Trophoblast cell (in vitro differentiated cells and primary cell): Measurements from ENCODE around the gene FOLR1.

Source experiments
- DNase-seq, 2 donors: peaks; one replicate each; pipeline ENCODE4 v3.0.0-alpha.2; 2016
- H2AFZ ChIP-seq: 2 replicates; pipeline ENCODE4 v1.6.1; 2013; ENCODE audit warnings: low read length, moderate library complexity, mild to moderate bottlenecking; ENCODE audit not compliant: insufficient read depth, poor library complexity
- H2AK5ac ChIP-seq: 2 replicates; pipeline ENCODE4 v1.6.1; 2013; ENCODE audit warnings: mild to moderate bottlenecking, low read length
- H2BK120ac ChIP-seq: 2 replicates; pipeline ENCODE4 v1.6.1; 2013; ENCODE audit warnings: low read length, mild to moderate bottlenecking, moderate library complexity; ENCODE audit not compliant: insufficient read depth, poor library complexity
- H2BK12ac ChIP-seq: 2 replicates; pipeline ENCODE4 v1.6.1; 2013; ENCODE audit warnings: mild to moderate bottlenecking, low read length, moderate library complexity
- H2BK5ac ChIP-seq: 2 replicates; pipeline ENCODE4 v1.6.1; 2013; ENCODE audit warnings: low read length, low read depth, moderate library complexity, mild to moderate bottlenecking; ENCODE audit not compliant: poor library complexity
- H3K14ac ChIP-seq: 2 replicates; pipeline ENCODE4 v1.6.1; 2013; ENCODE audit warnings: mild to moderate bottlenecking, low read length
- H3K18ac ChIP-seq: 2 replicates; pipeline ENCODE4 v1.6.1; 2013; ENCODE audit warnings: mild to moderate bottlenecking, low read length
- H3K23ac ChIP-seq: 2 replicates; pipeline ENCODE4 v1.6.1; 2013; ENCODE audit warnings: low read length
- H3K27ac ChIP-seq: 2 replicates; pipeline ENCODE4 v1.5.1; 2013; ENCODE audit warnings: low read depth, mild to moderate bottlenecking, inconsistent platforms, low read length, moderate library complexity
- H3K27me3 ChIP-seq: 2 replicates; pipeline ENCODE4 v1.6.1; 2013; ENCODE audit warnings: inconsistent platforms, mild to moderate bottlenecking, low read length, moderate library complexity; ENCODE audit not compliant: insufficient read depth
- H3K36me3 ChIP-seq, 2 experiments: 1 replicate in 1 of 2; 2 replicates in 1 of 2; pipeline ENCODE4 v1.6.1; 2013; ENCODE audit warnings: low read length in 2 of 2, mild to moderate bottlenecking in 2 of 2, moderate library complexity in 1 of 2; ENCODE audit not compliant: insufficient read depth in 2 of 2, control insufficient read depth in 1 of 2
- H3K4ac ChIP-seq: 2 replicates; pipeline ENCODE4 v1.6.1; 2013; ENCODE audit warnings: low read depth, mild to moderate bottlenecking, low read length, moderate library complexity
- H3K4me1 ChIP-seq, 2 experiments: 1 replicate in 1 of 2; 2 replicates in 1 of 2; pipeline ENCODE4 v1.6.1; 2013; ENCODE audit warnings: low read length in 2 of 2, mild to moderate bottlenecking in 2 of 2, moderate library complexity in 1 of 2; ENCODE audit not compliant: insufficient read depth in 2 of 2, control insufficient read depth in 1 of 2
- H3K4me2 ChIP-seq: 2 replicates; pipeline ENCODE4 v1.6.1; 2013; ENCODE audit warnings: inconsistent platforms, mild to moderate bottlenecking, low read length, moderate library complexity
- H3K4me3 ChIP-seq: 2 replicates; pipeline ENCODE4 v1.5.1; 2013; ENCODE audit warnings: mild to moderate bottlenecking, low read depth, low read length, inconsistent platforms
- H3K79me1 ChIP-seq: one replicate; pipeline ENCODE4 v1.6.1; 2013; ENCODE audit warnings: low read length
- H3K79me2 ChIP-seq: 2 replicates; pipeline ENCODE4 v1.6.1; 2013; ENCODE audit warnings: low read length, mild to moderate bottlenecking; ENCODE audit not compliant: control insufficient read depth, insufficient read depth, poor library complexity
- H3K9ac ChIP-seq: 2 replicates; pipeline ENCODE4 v1.6.1; 2013; ENCODE audit warnings: mild to moderate bottlenecking, low read length
- H3K9me3 ChIP-seq: 2 replicates; pipeline ENCODE4 v1.6.1; 2013; ENCODE audit warnings: low read depth, mild to moderate bottlenecking, control low read depth, inconsistent platforms, low read length; ENCODE audit not compliant: insufficient read depth
- H4K12ac ChIP-seq: 2 replicates; pipeline ENCODE4 v1.6.1; 2013; ENCODE audit warnings: low read depth, mild to moderate bottlenecking, low read length, moderate library complexity
- H4K8ac ChIP-seq: 2 replicates; pipeline ENCODE4 v1.6.1; 2013; ENCODE audit warnings: low read depth, mild to moderate bottlenecking, low read length, moderate library complexity
- H4K91ac ChIP-seq: one replicate; pipeline ENCODE4 v1.6.1; 2013; ENCODE audit warnings: low read depth, mild to moderate bottlenecking, low read length, moderate library complexity
- WGBS: extraction: QIAGEN DNeasy Blood & Tissue Kit; methylation state at CpG from one replicate; pipeline ENCODE4 v1.1.7; 2013; ENCODE audit warnings: missing lambda C conversion rate; ENCODE audit not compliant: insufficient read length, insufficient coverage; ENCODE audit errors: extremely low coverage; 5-methylcytosine and 5-hydroxymethylcytosine counted together

FOLR1 gene

GRCh38 chr11:72220696-72221363, 28.9 kb downstream of the FOLR1 start:
- Histone ChIP-seq H2BK12ac (no peak overlapping the region), H4K8ac (no peak overlapping the region), H3K27ac (no peak overlapping the region), H3K18ac (no peak overlapping the region), H3K27me3 (no peaks in the 10 kb centered on the region), H4K91ac (no peak overlapping the region), H2AK5ac (no peak overlapping the region), H3K36me3 (no peaks in the 10 kb centered on the region), H4K12ac (no peak overlapping the region), H3K4me3 (no peak overlapping the region), H3K14ac (no peak overlapping the region), H3K23ac (no peak overlapping the region), H3K79me1 (peaks cover 26% of the 10 kb centered on the region), H2AFZ (no peak overlapping the region), H3K4me1 (peaks cover 16 to 18% of the 10 kb centered on the region in 2 experiments), H3K79me2 (peaks cover 24% of the 10 kb centered on the region), H3K9ac (no peak overlapping the region), H2BK120ac (no peak overlapping the region), H3K4me2 (no peak overlapping the region), H3K4ac (no peak overlapping the region), H3K9me3 (peaks cover 2% of the 10 kb centered on the region), H2BK5ac (no peak overlapping the region)
- no CpG with 5 or more reads among the region's 10 CpGs for WGBS
- no peak for DNase-seq

GRCh38 chr11:72221386-72222075, 29.6 kb downstream of the FOLR1 start:
- H3K4me3 ChIP-seq = no peak overlapping the region
- H3K4ac ChIP-seq = no peak overlapping the region

DNA sequence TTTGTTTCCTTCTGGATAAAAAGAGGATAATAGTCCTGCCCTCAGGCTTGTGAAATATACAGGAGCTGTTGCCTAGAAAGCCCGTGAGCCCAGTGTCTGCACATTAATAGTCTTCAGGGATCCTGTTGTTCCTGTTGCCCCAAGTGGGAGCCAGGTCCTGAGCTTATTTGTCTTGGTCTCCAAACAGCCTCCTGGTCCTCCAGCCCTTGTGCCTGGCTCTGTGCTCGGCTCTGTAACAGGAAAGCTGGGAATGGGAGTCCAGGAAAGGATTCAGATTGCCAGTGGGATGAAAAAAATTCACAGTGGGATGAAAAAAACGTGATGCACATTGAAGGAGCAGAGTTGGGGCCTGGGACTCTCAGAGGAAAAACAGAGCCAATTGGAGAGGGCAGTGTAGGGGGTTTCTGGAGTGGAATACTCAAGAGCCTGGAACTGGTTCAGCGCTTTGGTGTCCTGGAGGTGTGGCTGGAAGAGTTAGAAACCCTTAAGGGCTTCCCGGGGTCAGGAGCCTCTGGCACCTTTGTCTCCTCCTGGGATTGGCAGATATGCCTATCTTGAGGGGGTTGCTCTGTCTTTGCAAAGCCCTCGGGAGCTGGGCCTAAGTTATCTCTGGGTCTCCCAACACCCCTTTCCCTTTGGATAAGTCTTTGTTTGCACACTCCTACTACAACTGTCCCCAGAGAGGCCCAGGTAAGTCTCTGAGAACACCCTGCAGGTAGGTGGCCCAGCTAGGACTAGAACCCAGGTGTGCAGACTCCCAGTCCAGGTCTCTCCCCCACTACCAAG, 30.4 kb downstream of the FOLR1 start:
- no CpG with 5 or more reads among the region's 6 CpGs for WGBS
- peak overlapping the region; percentile 61 for H3K14ac ChIP-seq
- H4K91ac ChIP-seq = peak overlapping the region; percentile 72

More at GRCh38 chr11:72221386-72222075, 29.6 kb downstream of the FOLR1 start:
- no peak overlapping the region for H2AK5ac ChIP-seq
- H4K8ac ChIP-seq = peak overlapping the region; percentile 36
- no peak overlapping the region for H3K14ac ChIP-seq
- H3K18ac ChIP-seq = no peak overlapping the region
- DNase-seq = no peak
- no peak overlapping the region for H3K27ac ChIP-seq
- H3K79me2 ChIP-seq = peaks cover 24% of the 10 kb centered on the region
- peak overlapping the region; percentile 11 for H4K91ac ChIP-seq
- peak overlapping the region; percentile 46 for H2BK12ac ChIP-seq
- no peak overlapping the region for H3K4me2 ChIP-seq
- peaks cover 2% of the 10 kb centered on the region for H3K9me3 ChIP-seq
- peaks cover 16 to 20% of the 10 kb centered on the region in 2 experiments for H3K4me1 ChIP-seq
- no peaks in the 10 kb centered on the region for H3K27me3 ChIP-seq
- no peak overlapping the region for H4K12ac ChIP-seq
- WGBS = no CpG with 5 or more reads among the region's 7 CpGs
- H3K23ac ChIP-seq = no peak overlapping the region
- H3K79me1 ChIP-seq = peaks cover 26% of the 10 kb centered on the region
- H3K9ac ChIP-seq = no peak overlapping the region
- peaks cover under 1 to 2% of the 10 kb centered on the region in 2 experiments for H3K36me3 ChIP-seq
- no peak overlapping the region for H2AFZ ChIP-seq
- no peak overlapping the region for H2BK5ac ChIP-seq
- no peak overlapping the region for H2BK120ac ChIP-seq

GRCh38 chr11:72222907-72223614, 31.1 kb downstream of the FOLR1 start:
- Histone ChIP-seq H3K79me1 (peaks cover 26% of the 10 kb centered on the region), H4K91ac (peak overlapping the region; percentile 91), H3K9me3 (peaks cover 2% of the 10 kb centered on the region), H3K14ac (peak overlapping the region; percentile 89), H3K18ac (peak overlapping the region; percentile 90), H3K4me3 (peak overlapping the region; percentile 89), H2AK5ac (peak overlapping the region; percentile 49), H2BK5ac (peak overlapping the region; percentile 96), H3K79me2 (peaks cover 24% of the 10 kb centered on the region), H3K27me3 (no peaks in the 10 kb centered on the region), H3K36me3 (peaks cover 14 to 17% of the 10 kb centered on the region in 2 experiments), H2AFZ (peak overlapping the region; percentile 88), H2BK120ac (peak overlapping the region; percentile 90), H2BK12ac (no peak overlapping the region), H3K27ac (peak overlapping the region; percentile 97), H3K9ac (peak overlapping the region; percentile 82), H3K4me1 (peaks cover 16 to 24% of the 10 kb centered on the region in 2 experiments), H3K4ac (peak overlapping the region; percentile 42), H4K12ac (peak overlapping the region; percentile 93), H3K4me2 (peak overlapping the region; percentile 76), H4K8ac (peak overlapping the region; percentile 86), H3K23ac (no peak overlapping the region)
- DNase-seq = peak; percentile 89 to 92
- WGBS = no CpG with 5 or more reads among the region's 47 CpGs

More for the DNA sequence above, 30.4 kb downstream of the FOLR1 start:
- Histone ChIP-seq H2BK5ac (peak overlapping the region; percentile 54), H2BK120ac (peak overlapping the region; percentile 64), H3K23ac (no peak overlapping the region), H3K4me2 (peak overlapping the region; percentile 61), H4K8ac (peak overlapping the region; percentile 85), H3K79me1 (peaks cover 26% of the 10 kb centered on the region), H3K4me1 (peaks cover 16 to 22% of the 10 kb centered on the region in 2 experiments), H3K9me3 (peaks cover 2% of the 10 kb centered on the region), H3K4me3 (no peak overlapping the region), H3K27me3 (no peaks in the 10 kb centered on the region), H3K9ac (no peak overlapping the region), H3K27ac (peak overlapping the region; percentile 48), H4K12ac (peak overlapping the region; percentile 93), H3K36me3 (peaks cover 6 to 9% of the 10 kb centered on the region in 2 experiments), H3K79me2 (peaks cover 24% of the 10 kb centered on the region), H3K18ac (peak overlapping the region; percentile 54), H2AFZ (peak overlapping the region; percentile 88), H2BK12ac (peak overlapping the region; percentile 62), H3K4ac (peak overlapping the region; percentile 42), H2AK5ac (peak overlapping the region; percentile 49)
- no peak for DNase-seq
